BLaER1 treated with 17β-estradiol and CSF1 and Interleukin-3, amounts not matched to agents 10 nM and 100 nM (cell line): Measurements from ENCODE around the gene CYB5A.

ENCODE experiments used
- H3K27ac ChIP-seq, 11 experiments: shearing (Covaris generic); formaldehyde crosslinking; 2 replicates each; pipeline ENCODE4 v1.8.1; 2022
- H3K27me3 ChIP-seq, 11 experiments: shearing (Covaris generic); formaldehyde crosslinking; 2 replicates each; pipeline ENCODE4 v1.8.1; 2022
- H3K36me3 ChIP-seq, 11 experiments: shearing (Covaris generic); formaldehyde crosslinking; 2 replicates each; pipeline ENCODE4 v1.8.1; 2022
- H3K4me1 ChIP-seq, 10 experiments: shearing (Covaris generic); formaldehyde crosslinking; 2 replicates each; pipeline ENCODE4 v1.8.1; 2022
- H3K4me2 ChIP-seq, 11 experiments: shearing (Covaris generic); formaldehyde crosslinking; 2 replicates each; pipeline ENCODE4 v1.8.1; 2022
- H3K4me3 ChIP-seq, 10 experiments: shearing (Covaris generic); formaldehyde crosslinking; 2 replicates each; pipeline ENCODE4 v1.8.1; 2022
- H3K9ac ChIP-seq, 11 experiments: shearing (Covaris generic); formaldehyde crosslinking; 2 replicates each; pipeline ENCODE4 v1.8.1; 2022
- H3K9me3 ChIP-seq, 11 experiments: shearing (Covaris generic); formaldehyde crosslinking; replicated peaks in 1 of 11; 2 replicates each; pipeline ENCODE4 v1.8.1; 2022
- H4K20me1 ChIP-seq, 11 experiments: shearing (Covaris generic); formaldehyde crosslinking; 2 replicates each; pipeline ENCODE4 v1.8.1; 2022
- Cebpa-rat ChIP-seq, 11 experiments: shearing (Covaris generic); IDR thresholded peaks; 2 replicates each; pipeline ENCODE4 v1.8.1; 2022

The CYB5A gene

GRCh38 chr18:74283646-74284045, 8.1 kb downstream of the CYB5A start:
- H3K27ac ChIP-seq: no peak overlapping the region
- H4K20me1 ChIP-seq: peaks cover 0 to 14% (median 0%) of the 10 kb centered on the region in 11 experiments; a peak in 3 of 22 replicates

GRCh38 chr18:74282755-74283554, 8.8 kb downstream of the CYB5A start:
- peaks cover 16 to 39% (median 27%) of the 10 kb centered on the region in 10 experiments for H3K4me1 ChIP-seq
- H3K4me2 ChIP-seq: peak overlapping the region; percentile 67 to 91 (median 80)
- H3K36me3 ChIP-seq: peaks cover 0 to 13% (median 0%) of the 10 kb centered on the region in 11 experiments; a peak in 6 of 22 replicates
- H3K4me3 ChIP-seq: peak overlapping the region in 1 of 10 experiments; percentile 7; a peak in 1 of 20 replicates
- no peaks in the 10 kb centered on the region for H3K27me3 ChIP-seq
- peaks cover 0 to 14% (median 0%) of the 10 kb centered on the region in 11 experiments; a peak in 4 of 22 replicates for H4K20me1 ChIP-seq
- H3K27ac ChIP-seq: peak overlapping the region in 8 of 11 experiments; percentile 1 to 52 (median 22); a peak in 7 of 22 replicates
- H3K9me3 ChIP-seq: no peaks in the 10 kb centered on the region
- peak overlapping the region in 7 of 11 experiments; percentile 29 to 53 (median 42); a peak in 5 of 22 replicates for H3K9ac ChIP-seq
- no peak for TF ChIP-seq Cebpa-rat (IDR thresholded peaks at IDR 0.05)

More at GRCh38 chr18:74283646-74284045, 8.1 kb downstream of the CYB5A start:
- Histone ChIP-seq H3K4me2 (no peak overlapping the region), H3K27me3 (no peaks in the 10 kb centered on the region), H3K4me1 (peaks cover 16 to 39% (median 27%) of the 10 kb centered on the region in 10 experiments), H3K9me3 (no peaks in the 10 kb centered on the region), H3K9ac (no peak overlapping the region), H3K36me3 (peaks cover 0 to 9% (median 0%) of the 10 kb centered on the region in 11 experiments; a peak in 5 of 22 replicates), H3K4me3 (no peak overlapping the region)
- no peak for TF ChIP-seq Cebpa-rat (IDR thresholded peaks at IDR 0.05)

DNA sequence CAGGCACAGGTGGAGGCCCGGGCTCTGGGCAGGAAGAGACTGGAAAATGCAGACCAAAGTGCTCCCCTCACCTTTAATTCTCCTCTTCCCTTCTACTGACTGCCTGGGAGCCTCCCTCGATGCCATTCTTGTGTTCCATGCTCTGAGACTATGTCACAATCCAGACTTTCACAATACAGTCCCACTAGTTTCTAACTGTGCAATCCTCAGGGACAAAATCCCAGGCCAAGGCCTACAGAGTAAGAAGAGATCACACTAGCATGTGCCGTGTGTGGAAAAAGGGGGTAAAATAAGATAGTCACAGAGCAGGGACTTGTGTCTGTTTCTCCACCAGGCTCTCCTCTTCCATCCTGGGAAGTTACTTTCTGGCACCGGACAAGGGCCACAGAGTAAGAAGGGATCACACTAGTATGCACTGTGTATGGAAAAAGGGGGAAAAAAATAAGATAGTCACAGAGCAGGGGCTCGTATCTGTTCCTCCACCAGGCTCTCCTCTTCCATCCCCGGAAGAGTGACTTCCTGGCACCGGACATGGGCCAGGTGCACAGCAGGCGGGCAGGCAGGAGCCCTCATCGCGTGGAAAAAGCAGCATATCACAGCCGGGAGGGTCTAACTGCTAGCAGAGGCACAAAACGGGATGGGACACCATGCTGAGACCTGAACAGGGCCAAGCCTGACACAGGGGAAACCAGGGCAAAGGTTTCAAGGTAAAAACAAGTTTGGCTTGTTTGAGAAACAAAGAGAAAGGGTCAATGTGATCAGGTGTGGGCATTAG, 9.6 kb downstream of the CYB5A start:
- peak overlapping the region in 8 of 11 experiments; percentile 29 to 53 (median 40); a peak in 9 of 22 replicates for H3K9ac ChIP-seq
- peak overlapping the region in 1 of 10 experiments; percentile 7; a peak in 1 of 20 replicates for H3K4me3 ChIP-seq
- peak overlapping the region; percentile 67 to 91 (median 80) for H3K4me2 ChIP-seq
- no peaks in the 10 kb centered on the region for H3K9me3 ChIP-seq
- H3K27ac ChIP-seq: peak overlapping the region in 9 of 11 experiments; percentile 1 to 52 (median 20); a peak in 10 of 22 replicates
- peaks cover 0 to 21% (median 5%) of the 10 kb centered on the region in 11 experiments; a peak in 12 of 22 replicates for H3K36me3 ChIP-seq
- H3K27me3 ChIP-seq: no peaks in the 10 kb centered on the region
- TF ChIP-seq Cebpa-rat (IDR thresholded peaks at IDR 0.05): no peak
- peaks cover 16 to 33% (median 27%) of the 10 kb centered on the region in 10 experiments for H3K4me1 ChIP-seq
- peaks cover 0 to 14% (median 0%) of the 10 kb centered on the region in 11 experiments; a peak in 4 of 22 replicates for H4K20me1 ChIP-seq

GRCh38 chr18:74281011-74281979, 10.5 kb downstream of the CYB5A start:
- peaks cover 0 to 14% (median 0%) of the 10 kb centered on the region in 11 experiments; a peak in 4 of 22 replicates for H4K20me1 ChIP-seq
- no peaks in the 10 kb centered on the region for H3K9me3 ChIP-seq
- peak overlapping the region in 3 of 11 experiments; percentile 20 to 38 (median 25); a peak in 4 of 22 replicates for H3K27ac ChIP-seq
- peak overlapping the region; percentile 67 to 91 (median 80) for H3K4me2 ChIP-seq
- peaks cover 16 to 29% (median 26%) of the 10 kb centered on the region in 10 experiments for H3K4me1 ChIP-seq
- peak overlapping the region in 2 of 11 experiments; percentile 38 to 53; a peak in 1 of 22 replicates for H3K9ac ChIP-seq
- no peaks in the 10 kb centered on the region for H3K27me3 ChIP-seq
- H3K36me3 ChIP-seq: peaks cover 0 to 21% (median 7%) of the 10 kb centered on the region in 11 experiments; a peak in 12 of 22 replicates
- no peak overlapping the region for H3K4me3 ChIP-seq
- no peak for TF ChIP-seq Cebpa-rat (IDR thresholded peaks at IDR 0.05)

- no peaks in the 10 kb centered on the region for H3K27me3 ChIP-seq
- H4K20me1 ChIP-seq: peaks cover 0 to 14% (median 0%) of the 10 kb centered on the region in 11 experiments; a peak in 3 of 22 replicates
- no peak for TF ChIP-seq Cebpa-rat (IDR thresholded peaks at IDR 0.05)
- H3K9me3 ChIP-seq: no peaks in the 10 kb centered on the region
- peaks cover 16 to 29% (median 26%) of the 10 kb centered on the region in 10 experiments for H3K4me1 ChIP-seq
- H3K4me3 ChIP-seq: no peak overlapping the region
- no peak overlapping the region for H3K27ac ChIP-seq
- H3K36me3 ChIP-seq: peaks cover 0 to 32% (median 19%) of the 10 kb centered on the region in 11 experiments; a peak in 13 of 22 replicates
- H3K4me2 ChIP-seq: no peak overlapping the region
- H3K9ac ChIP-seq: no peak overlapping the region
Observed at GRCh38 chr18:74278983-74279382, 12.8 kb downstream of the CYB5A start.

GRCh38 chr18:74278058-74278457, 13.7 kb downstream of the CYB5A start:
- TF ChIP-seq Cebpa-rat (IDR thresholded peaks at IDR 0.05): no peak
- peaks cover 0 to 14% (median 0%) of the 10 kb centered on the region in 11 experiments; a peak in 3 of 22 replicates for H4K20me1 ChIP-seq
- H3K4me3 ChIP-seq: no peak overlapping the region
- H3K27me3 ChIP-seq: no peaks in the 10 kb centered on the region
- peaks cover 14 to 22% (median 21%) of the 10 kb centered on the region in 10 experiments for H3K4me1 ChIP-seq
- no peak overlapping the region for H3K9ac ChIP-seq
- no peaks in the 10 kb centered on the region for H3K9me3 ChIP-seq
- H3K4me2 ChIP-seq: no peak overlapping the region
- no peak overlapping the region for H3K27ac ChIP-seq
- peaks cover 0 to 35% (median 18%) of the 10 kb centered on the region in 11 experiments; a peak in 14 of 22 replicates for H3K36me3 ChIP-seq

DNA sequence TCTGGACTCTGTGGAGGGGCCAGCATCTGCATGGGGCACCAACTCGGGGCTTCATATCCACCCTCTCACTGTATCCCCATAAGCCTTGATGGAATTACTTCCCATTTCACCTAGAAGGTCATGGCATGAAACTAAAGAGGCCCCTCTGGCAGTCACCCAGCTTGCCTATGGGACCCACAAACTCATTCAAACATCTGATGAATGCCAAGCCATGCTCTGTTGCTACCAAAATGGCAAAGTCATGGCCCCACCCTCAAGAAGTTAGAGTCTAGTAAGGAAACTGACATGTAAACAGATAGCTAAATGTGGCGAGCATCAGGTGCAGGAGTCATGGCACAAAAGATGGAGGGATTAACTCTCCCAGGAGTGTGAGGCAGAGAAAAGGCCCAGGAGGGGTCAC, 14.5 kb downstream of the CYB5A start:
- no peak overlapping the region for H3K4me2 ChIP-seq
- no peak overlapping the region for H3K4me3 ChIP-seq
- H3K9me3 ChIP-seq: no peaks in the 10 kb centered on the region
- H3K9ac ChIP-seq: no peak overlapping the region
- H3K36me3 ChIP-seq: peaks cover 0 to 35% (median 18%) of the 10 kb centered on the region in 11 experiments; a peak in 14 of 22 replicates
- peaks cover 0 to 11% (median 0%) of the 10 kb centered on the region in 11 experiments; a peak in 3 of 22 replicates for H4K20me1 ChIP-seq
- H3K4me1 ChIP-seq: peaks cover 7 to 15% (median 13%) of the 10 kb centered on the region in 10 experiments
- TF ChIP-seq Cebpa-rat (IDR thresholded peaks at IDR 0.05): no peak
- no peak overlapping the region for H3K27ac ChIP-seq
- no peaks in the 10 kb centered on the region for H3K27me3 ChIP-seq
